Lung (tissue), 12 donors: ENCODE results near the gene TNN. TPM values are rescaled to one million over a fixed set of nuclear protein-coding genes. Genes with fewer than 3 reads are reported as not detected.

Experiments
- ATAC-seq: fragments of 200-7000 bp; cut with Tn5 transposase; one replicate; pipeline ENCODE4 v1.9.1; 2020; ENCODE audit warnings: moderate number of reproducible peaks; ENCODE audit not compliant: insufficient read depth, low FRiP score
- DNase-seq, 3 donors: peaks; one replicate each; pipeline ENCODE4 v3.0.0-alpha.2; 2013 to 2017
- H3K27ac ChIP-seq, 2 donors: one replicate each; pipeline ENCODE4 v1.5.1; 2013; ENCODE audit warnings: mild to moderate bottlenecking in 2 of 2, moderate library complexity in 2 of 2, control low read depth in 1 of 2, inconsistent platforms in 1 of 2, low read depth in 1 of 2, low read length in 1 of 2
- H3K27me3 ChIP-seq, 3 donors: one replicate each; pipeline ENCODE4 v1.5.1; 2013; ENCODE audit warnings: low read length in 2 of 3; ENCODE audit not compliant: control insufficient read depth in 3 of 3, insufficient read depth in 3 of 3
- H3K36me3 ChIP-seq, 4 donors: one replicate each; pipeline ENCODE4 v1.5.1; 2013; ENCODE audit warnings: low read length in 4 of 4, mild to moderate bottlenecking in 1 of 4, moderate library complexity in 1 of 4; ENCODE audit not compliant: control insufficient read depth in 4 of 4, insufficient read depth in 4 of 4
- H3K4me1 ChIP-seq, 5 donors: one replicate each; pipeline ENCODE4 v1.5.1; 2013; ENCODE audit warnings: low read length in 5 of 5, mild to moderate bottlenecking in 2 of 5, moderate library complexity in 1 of 5; ENCODE audit not compliant: control insufficient read depth in 5 of 5, insufficient read depth in 5 of 5
- H3K4me3 ChIP-seq: one replicate; pipeline ENCODE4 v1.5.1; 2013; ENCODE audit warnings: mild to moderate bottlenecking, control low read depth, moderate library complexity
- H3K9ac ChIP-seq, 2 donors: one replicate each; pipeline ENCODE4 v1.5.1; 2013; ENCODE audit warnings: low read length in 2 of 2, control low read depth in 1 of 2; ENCODE audit not compliant: insufficient read depth in 1 of 2
- H3K9me3 ChIP-seq, 4 donors: one replicate each; pipeline ENCODE4 v1.5.1; 2013; ENCODE audit warnings: low read length in 3 of 4, mild to moderate bottlenecking in 1 of 4, moderate library complexity in 1 of 4; ENCODE audit not compliant: control insufficient read depth in 4 of 4, insufficient read depth in 3 of 4
- WGBS, 2 donors: extraction: QIAGEN DNeasy Blood & Tissue Kit; methylation state at CpG; one replicate each; pipeline ENCODE4 v1.1.7; 2013; 5-methylcytosine and 5-hydroxymethylcytosine counted together
- polyA plus RNA-seq, 2 donors: library from polyadenylated mRNA; stranded (reverse); fragments of 200-250 nt; gene quantifications; one replicate each; pipeline ENCODE4 v1.2.1, GENCODE V29; 2013
- total RNA-seq, 2 donors: library from RNA; depleted of rRNA in 1 of 2; stranded (reverse); fragments of >200 nt in 1 of 2; gene quantifications; one replicate each; pipeline ENCODE4 v1.2.1, GENCODE V29; 2014 to 2021
- TF ChIP-seq, protein P1 (sequence below): IDR thresholded peaks from 2 replicates; pipeline ENCODE4 v1.5.1; 2012; ENCODE audit warnings: mild to moderate bottlenecking; ENCODE audit errors: control extremely low read depth, extremely low read depth
- donor health status: control.
- donor health status: control.
- donor health status: Bipolar disorder and iron deficiency.
- donor health status: healthy.
- donor health status: DM: yes; HTN: yes; CAD: no.

The TNN gene
- total and polyA plus RNA-seq, 4 donors: 0.02 to 1.3 (median 0.04) TPM; not detected in 1

DNA sequence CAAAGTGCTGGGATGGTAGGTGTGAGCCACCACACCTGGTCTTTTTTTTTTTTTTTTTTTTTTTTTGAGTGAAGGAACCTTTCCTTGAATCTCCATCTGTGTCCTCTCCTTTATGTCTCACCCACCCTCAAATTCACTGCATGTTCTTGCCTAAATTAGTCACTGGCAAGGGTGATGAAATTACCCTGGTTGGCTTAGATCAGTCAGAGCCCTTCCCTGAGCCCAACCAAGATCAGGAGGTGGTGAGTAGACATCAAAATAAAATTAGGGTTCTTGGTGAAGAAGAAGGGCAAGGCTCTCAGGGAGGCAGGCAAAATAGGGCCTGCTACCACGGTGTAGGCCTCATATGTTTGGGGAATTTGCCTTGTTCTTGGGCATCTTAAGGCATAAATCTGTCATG lies 5.3 kb upstream of the TNN start:
- TF ChIP-seq, protein P1, sequence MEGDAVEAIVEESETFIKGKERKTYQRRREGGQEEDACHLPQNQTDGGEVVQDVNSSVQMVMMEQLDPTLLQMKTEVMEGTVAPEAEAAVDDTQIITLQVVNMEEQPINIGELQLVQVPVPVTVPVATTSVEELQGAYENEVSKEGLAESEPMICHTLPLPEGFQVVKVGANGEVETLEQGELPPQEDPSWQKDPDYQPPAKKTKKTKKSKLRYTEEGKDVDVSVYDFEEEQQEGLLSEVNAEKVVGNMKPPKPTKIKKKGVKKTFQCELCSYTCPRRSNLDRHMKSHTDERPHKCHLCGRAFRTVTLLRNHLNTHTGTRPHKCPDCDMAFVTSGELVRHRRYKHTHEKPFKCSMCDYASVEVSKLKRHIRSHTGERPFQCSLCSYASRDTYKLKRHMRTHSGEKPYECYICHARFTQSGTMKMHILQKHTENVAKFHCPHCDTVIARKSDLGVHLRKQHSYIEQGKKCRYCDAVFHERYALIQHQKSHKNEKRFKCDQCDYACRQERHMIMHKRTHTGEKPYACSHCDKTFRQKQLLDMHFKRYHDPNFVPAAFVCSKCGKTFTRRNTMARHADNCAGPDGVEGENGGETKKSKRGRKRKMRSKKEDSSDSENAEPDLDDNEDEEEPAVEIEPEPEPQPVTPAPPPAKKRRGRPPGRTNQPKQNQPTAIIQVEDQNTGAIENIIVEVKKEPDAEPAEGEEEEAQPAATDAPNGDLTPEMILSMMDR: no peak
- no peak overlapping the region for H3K4me3 ChIP-seq
- H3K4me1 ChIP-seq: no peaks in the 10 kb centered on the region
- DNase-seq (no peak), ATAC-seq (no peak)
- H3K27ac ChIP-seq: no peak overlapping the region
- no peaks in the 10 kb centered on the region for H3K36me3 ChIP-seq
- no peaks in the 10 kb centered on the region for H3K27me3 ChIP-seq
- no peak overlapping the region for H3K9ac ChIP-seq
- H3K9me3 ChIP-seq: no peaks in the 10 kb centered on the region
- 80 to 87% methylated on average over 1 of the region's 1 CpG for WGBS, 2 donors

DNA sequence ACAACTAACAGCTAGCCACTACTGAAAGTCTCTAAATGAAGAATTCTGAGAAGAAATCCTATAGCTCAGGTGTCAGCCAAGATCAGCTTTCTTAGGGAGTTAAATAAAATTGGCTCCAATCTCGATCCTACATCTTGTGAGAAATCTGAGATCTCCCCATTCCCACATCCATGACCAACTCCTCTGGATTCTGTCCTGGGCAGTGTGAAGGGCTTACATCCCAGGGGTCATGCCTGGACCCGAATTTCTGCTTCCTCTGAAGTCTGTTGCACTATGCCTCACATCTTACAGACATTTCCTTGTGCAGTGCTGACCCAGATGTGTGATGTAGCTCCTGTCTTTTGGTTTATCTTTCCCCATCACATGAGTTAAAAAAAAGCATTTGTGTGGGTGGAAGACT lies 4.8 kb upstream of the TNN start:
- WGBS, 2 donors: 78 to 85% methylated on average over 2 of the region's 2 CpGs
- no peak overlapping the region for H3K4me3 ChIP-seq
- H3K9me3 ChIP-seq: no peaks in the 10 kb centered on the region
- H3K27ac ChIP-seq: no peak overlapping the region
- no peaks in the 10 kb centered on the region for H3K4me1 ChIP-seq
- TF ChIP-seq, protein P1: no peak
- H3K9ac ChIP-seq: no peak overlapping the region
- ATAC-seq (no peak), DNase-seq (no peak)
- H3K27me3 ChIP-seq: no peaks in the 10 kb centered on the region
- no peaks in the 10 kb centered on the region for H3K36me3 ChIP-seq

DNA sequence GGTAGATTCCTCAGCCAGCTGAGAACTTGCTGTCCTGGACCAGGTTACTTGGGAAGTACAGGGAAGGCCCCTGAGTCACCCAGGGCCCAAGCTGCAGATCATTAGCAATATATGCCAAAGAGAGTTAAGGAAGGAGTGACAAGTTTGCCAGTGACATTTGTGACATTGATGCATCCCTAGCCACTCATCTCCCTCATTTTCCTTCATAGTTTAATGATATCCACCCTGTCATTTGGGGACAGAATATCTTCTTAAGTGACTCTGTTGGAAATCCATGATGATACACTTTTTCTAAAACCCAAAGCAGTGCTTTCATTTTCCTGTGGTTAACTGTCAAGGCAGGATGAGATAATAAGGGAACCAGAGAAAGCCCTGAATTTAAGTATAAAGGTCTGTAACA lies 3.2 kb downstream of the TNN start:
- no peaks in the 10 kb centered on the region for H3K27me3 ChIP-seq
- no peak overlapping the region for H3K4me3 ChIP-seq
- no peak overlapping the region for H3K27ac ChIP-seq
- H3K36me3 ChIP-seq: no peaks in the 10 kb centered on the region
- ATAC-seq: no peak
- H3K4me1 ChIP-seq: peaks cover 0 to 14% (median 6%) of the 10 kb centered on the region in 5 donors
- TF ChIP-seq, protein P1: no peak
- no peaks in the 10 kb centered on the region for H3K9me3 ChIP-seq
- no peak overlapping the region for H3K9ac ChIP-seq
- no peak for DNase-seq

DNA sequence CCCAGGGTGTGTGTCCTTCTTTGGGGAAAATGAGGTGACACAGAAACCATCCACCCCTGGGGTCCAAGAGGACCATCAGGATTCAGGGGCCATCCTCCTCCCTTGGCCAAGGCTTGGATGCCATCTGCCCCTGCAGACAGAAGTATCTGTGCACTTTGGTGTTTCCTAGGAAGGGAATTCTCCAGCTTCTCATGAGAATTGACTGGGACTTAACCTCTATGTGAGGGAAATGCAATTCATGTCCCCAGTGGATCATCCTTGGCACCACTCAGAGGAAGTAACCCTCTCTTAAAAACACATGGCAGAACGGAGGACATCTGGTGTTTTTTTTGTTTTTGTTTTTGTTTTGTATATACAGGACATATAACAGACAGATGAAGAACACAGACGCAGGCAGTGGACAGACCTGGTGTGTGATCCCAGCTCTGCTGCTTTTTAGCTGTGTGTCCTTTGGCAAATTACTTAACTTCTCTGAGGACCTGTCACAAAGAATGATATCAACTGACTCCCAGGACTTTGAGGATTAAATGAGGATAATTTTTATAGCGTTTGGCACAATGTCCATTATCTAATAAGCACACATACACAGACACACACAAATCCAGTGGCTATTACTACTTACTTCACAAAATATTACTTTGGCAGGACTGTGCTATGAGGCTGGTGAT lies 3.8 kb downstream of the TNN start:
- Histone ChIP-seq H3K4me1 (peaks cover 0 to 14% (median 6%) of the 10 kb centered on the region in 5 donors), H3K4me3 (no peak overlapping the region), H3K9ac (no peak overlapping the region), H3K36me3 (no peaks in the 10 kb centered on the region), H3K9me3 (no peaks in the 10 kb centered on the region), H3K27ac (no peak overlapping the region), H3K27me3 (no peaks in the 10 kb centered on the region)
- DNase-seq (peak in 1 of 3 donors; percentile 11), ATAC-seq (no peak)
- WGBS, 2 donors: 66 to 80% methylated on average over 3 of the region's 3 CpGs
- TF ChIP-seq, protein P1: no peak
